Middle frontal gyrus (tissue), 1 donor: ENCODE results near the gene MAGIX.
A peak's percentile ranks its signal among the peaks of the same experiment; 100 is the strongest.
"Not testable (repeated sequence)": the region's sequence is repeated elsewhere in the genome, so short reads cannot be mapped to it uniquely, and the experiment has no call there.

ENCODE experiments used
- DNase-seq: peaks from one replicate; pipeline ENCODE4 v3.0.0-alpha.2; 2015; ENCODE audit warnings: low spot score; ENCODE audit errors: extremely low spot score

MAGIX gene

GRCh38 chrX:49160908-49161307 is 1.6 kb upstream of the MAGIX start:
- DNase-seq: no peak

- no peak for DNase-seq
Measured at GRCh38 chrX:49161632-49162031, 926 bp upstream of the MAGIX start.

GRCh38 chrX:49163555-49164419 is 1.2 kb downstream of the MAGIX start:
- peak; percentile 43 for DNase-seq

GRCh38 chrX:49164589-49165360 is 2.2 kb downstream of the MAGIX start:
- DNase-seq: no peak

- DNase-seq: no peak
Measured at GRCh38 chrX:49165901-49166881, 3.6 kb downstream of the MAGIX start.

- no peak for DNase-seq
Measured at GRCh38 chrX:49166914-49167739, 4.6 kb downstream of the MAGIX start.

GRCh38 chrX:49167740-49168108 is 5.2 kb downstream of the MAGIX start:
- DNase-seq: no peak

GRCh38 chrX:49171752-49172279 is 9.3 kb downstream of the MAGIX start, which contains the start of gene PLP2:
Gene PLP2, plus strand, starts transcription at chrX:49171898. Its CDS starts 103 bp downstream, at chrX:49172001.
- no peak for DNase-seq

- DNase-seq: no peak
Measured at GRCh38 chrX:49172280-49172780, 9.8 kb downstream of the MAGIX start.

GRCh38 chrX:49173544-49173943 is 11.0 kb downstream of the MAGIX start:
- DNase-seq: not testable (repeated sequence)

- no peak for DNase-seq
Measured at GRCh38 chrX:49174723-49175122, 12.2 kb downstream of the MAGIX start.

- DNase-seq: no peak
Measured at GRCh38 chrX:49175435-49176274, 13.1 kb downstream of the MAGIX start.

GRCh38 chrX:49176421-49177326 is 14.1 kb downstream of the MAGIX start:
- no peak for DNase-seq

- no peak for DNase-seq
Measured at GRCh38 chrX:49177338-49177833, 14.8 kb downstream of the MAGIX start.

GRCh38 chrX:49177873-49178480 is 15.4 kb downstream of the MAGIX start:
- DNase-seq: no peak

GRCh38 chrX:49178537-49178936 is 16.0 kb downstream of the MAGIX start:
- no peak for DNase-seq

GRCh38 chrX:49179358-49179757 is 16.8 kb downstream of the MAGIX start:
- no peak for DNase-seq
